Kidney tubule cell (primary cell): Measurements from ENCODE around the gene FMNL1.
A peak's percentile ranks its signal among the peaks of the same experiment; 100 is the strongest.
"Not testable (repeated sequence)": the region's sequence is repeated elsewhere in the genome, so short reads cannot be mapped to it uniquely, and the experiment has no call there.

ENCODE experiments used
- DNase-seq: peaks from one replicate; pipeline ENCODE4 v3.0.0-alpha.2; 2018; ENCODE audit warnings: low spot score

The FMNL1 gene

GRCh38 chr17:45234641-45235415 lies 13.1 kb downstream of the FMNL1 start:
- DNase-seq = peak; percentile 30

GRCh38 chr17:45235416-45236281 lies 14.0 kb downstream of the FMNL1 start:
- peak; percentile 70 for DNase-seq

DNA sequence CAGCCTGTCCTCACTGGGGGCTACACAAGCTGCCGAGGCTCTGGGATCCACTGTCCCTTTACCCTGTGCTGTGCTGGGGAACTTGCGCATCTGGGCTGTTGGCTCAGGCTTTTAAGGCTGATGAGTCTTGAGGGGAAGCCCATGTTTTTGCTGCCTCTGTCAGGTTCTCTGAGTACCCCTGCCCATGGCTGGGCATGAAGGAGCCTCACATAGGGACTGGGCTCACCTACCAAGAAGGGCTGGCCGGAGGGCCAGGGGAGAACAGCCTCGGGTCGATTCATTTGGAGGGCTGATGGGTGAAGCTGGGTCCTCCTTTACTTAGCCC lies 14.6 kb downstream of the FMNL1 start:
- DNase-seq = no peak

GRCh38 chr17:45237686-45238085 lies 16.0 kb downstream of the FMNL1 start:
- no peak for DNase-seq

DNA sequence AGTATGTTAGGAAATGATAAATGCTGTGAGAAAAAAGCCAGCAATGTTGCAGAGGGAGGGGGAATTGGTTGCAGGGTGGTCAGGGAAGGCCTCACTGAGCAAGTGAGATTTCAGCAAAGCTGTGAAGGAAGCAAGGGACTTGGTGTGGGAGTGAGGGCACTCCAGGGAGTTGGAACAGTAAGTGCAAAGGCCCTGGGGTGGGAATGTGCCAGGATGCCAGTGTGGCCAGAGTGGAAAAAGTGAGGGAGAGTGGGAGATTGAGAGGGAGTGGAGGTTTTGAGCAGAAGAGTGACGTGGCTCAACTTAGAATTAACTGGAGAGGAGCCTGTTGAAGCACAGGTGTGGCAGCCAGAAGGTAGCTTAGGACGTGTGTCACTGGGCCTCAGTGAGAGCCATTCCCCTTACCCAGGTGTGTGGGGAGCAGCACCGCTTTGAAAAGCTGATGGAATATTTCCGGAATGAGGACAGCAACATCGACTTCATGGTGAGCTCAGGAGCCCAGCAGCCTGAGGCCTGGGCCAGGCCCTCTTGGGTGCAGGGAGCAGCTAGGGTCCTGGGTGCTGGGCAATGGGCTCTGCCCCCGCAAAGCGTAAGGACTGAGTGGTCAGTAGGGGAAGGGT lies 16.6 kb downstream of the FMNL1 start:
- DNase-seq = no peak

GRCh38 chr17:45240905-45241327 lies 19.2 kb downstream of the FMNL1 start:
- DNase-seq = no peak

GRCh38 chr17:45241328-45242028 lies 19.8 kb downstream of the FMNL1 start:
- DNase-seq = peak; percentile 18

DNA sequence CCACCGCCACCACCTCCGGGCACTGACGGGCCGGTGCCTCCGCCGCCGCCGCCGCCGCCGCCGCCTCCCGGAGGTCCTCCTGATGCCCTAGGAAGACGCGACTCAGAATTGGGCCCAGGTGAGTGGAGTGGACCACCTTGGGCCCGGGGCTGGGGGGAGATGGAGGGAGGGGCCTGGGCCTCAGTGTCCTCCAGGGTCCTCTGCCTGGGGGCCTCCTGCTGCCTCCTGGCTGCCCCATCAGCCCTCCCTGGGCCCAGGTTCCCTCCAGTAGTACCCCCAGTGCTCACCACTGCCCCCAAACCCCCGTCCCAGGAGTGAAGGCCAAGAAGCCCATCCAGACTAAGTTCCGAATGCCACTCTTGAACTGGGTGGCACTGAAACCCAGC lies 20.3 kb downstream of the FMNL1 start:
- DNase-seq = no peak

- peak; percentile 61 for DNase-seq
These were observed 22.1 kb downstream of the FMNL1 start for GRCh38 chr17:45243750-45244149.

DNA sequence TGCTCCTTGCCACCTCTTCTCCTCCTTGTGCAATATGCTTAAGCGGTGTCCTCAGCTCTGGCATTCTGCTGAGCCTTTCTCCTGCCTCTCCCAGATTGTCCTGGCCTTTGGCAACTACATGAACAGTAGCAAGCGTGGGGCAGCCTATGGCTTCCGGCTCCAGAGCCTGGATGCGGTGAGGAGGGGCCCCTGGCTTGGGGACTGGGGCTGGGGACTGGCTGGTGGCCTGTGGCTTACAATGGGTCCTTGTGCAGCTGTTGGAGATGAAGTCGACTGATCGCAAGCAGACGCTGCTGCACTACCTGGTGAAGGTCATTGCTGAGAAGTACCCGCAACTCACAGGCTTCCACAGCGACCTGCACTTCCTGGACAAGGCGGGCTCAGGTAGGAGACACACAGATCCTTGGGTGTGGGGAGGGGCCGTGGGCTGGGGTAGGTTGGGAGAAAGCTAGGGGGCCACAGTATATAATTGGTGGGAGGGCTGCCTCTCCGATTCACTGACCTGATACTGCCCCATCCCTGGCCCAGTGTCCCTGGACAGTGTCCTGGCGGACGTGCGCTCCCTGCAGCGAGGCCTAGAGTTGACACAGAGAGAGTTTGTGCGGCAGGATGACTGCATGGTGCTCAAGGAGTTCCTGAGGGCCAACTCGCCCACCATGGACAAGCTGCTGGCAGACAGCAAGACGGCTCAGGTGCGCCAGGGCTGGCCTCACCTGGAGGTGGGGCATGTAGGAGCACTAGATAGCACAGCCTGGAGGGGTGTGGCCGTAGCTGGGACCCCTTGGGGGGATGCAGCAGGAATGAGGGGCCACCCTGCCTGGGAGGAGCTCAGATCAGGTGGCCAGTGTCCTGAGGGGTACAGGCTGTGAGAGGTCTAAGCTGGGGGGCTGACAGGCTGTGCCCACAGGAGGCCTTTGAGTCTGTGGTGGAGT lies 23.3 kb downstream of the FMNL1 start:
- DNase-seq = no peak

- DNase-seq = no peak
These were observed 24.7 kb downstream of the FMNL1 start for GRCh38 chr17:45246338-45246737.

GRCh38 chr17:45246861-45247428 lies 25.3 kb downstream of the FMNL1 start:
- DNase-seq = peak; percentile 20

GRCh38 chr17:45247429-45248131 lies 25.9 kb downstream of the FMNL1 start:
- DNase-seq = peak; percentile 95

GRCh38 chr17:45248132-45248957 lies 26.7 kb downstream of the FMNL1 start:
- peak; percentile 77 for DNase-seq

GRCh38 chr17:45251931-45252330 lies 30.2 kb downstream of the FMNL1 start:
- DNase-seq = no peak

DNA sequence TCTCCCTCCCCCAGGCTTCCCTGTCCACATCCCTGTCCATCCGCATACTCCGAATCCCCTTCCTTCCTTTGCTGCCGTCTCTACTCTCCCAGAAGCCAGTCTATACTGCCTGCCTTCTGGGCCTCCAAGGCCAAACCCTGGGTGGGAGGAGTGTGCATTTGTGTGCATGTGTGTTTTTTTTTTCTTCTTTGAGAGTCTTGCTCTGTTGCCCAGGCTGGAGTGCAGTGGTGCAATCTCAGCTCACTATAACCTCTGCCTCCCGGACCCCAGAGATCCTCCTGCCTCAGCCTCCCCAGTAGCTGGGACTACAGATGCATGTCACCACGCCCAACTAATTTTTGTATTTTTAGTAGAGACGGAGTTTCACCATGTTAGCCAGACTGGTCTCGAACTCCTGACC lies 31.6 kb downstream of the FMNL1 start:
- not testable (repeated sequence) for DNase-seq

GRCh38 chr17:45253879-45254278 lies 32.2 kb downstream of the FMNL1 start:
- DNase-seq = no peak

GRCh38 chr17:45255358-45255757 lies 33.7 kb downstream of the FMNL1 start:
- DNase-seq = no peak
